GM12878 (cell line): ENCODE data around the gene DNAH2. TPM values are rescaled to one million over a fixed set of nuclear protein-coding genes. Genes with fewer than 3 reads are reported as not detected.

ENCODE experiments used
- ATAC-seq: fragments of 200-7000 bp; cut with Tn5 transposase; 3 replicates; pipeline ENCODE4 v1.9.1; 2020; ENCODE audit warnings: mild to moderate bottlenecking, moderate library complexity
- BruUV-seq: library from RNA; stranded (reverse); fragments of 400-500 nt; replicated peaks from 2 replicates; lab custom pipeline; 2021; lab: Mats Ljungman, UMichigan
- CTCF ChIA-PET: fragments of 300-600 bp; sonication (Branson Sonifier 250); formaldehyde crosslinking; extraction: SDS; loops from one replicate; lab custom pipeline; 2021; ENCODE audit warnings: inconsistent platforms; lab: Yijun Ruan, JAX
- POLR2A ChIA-PET: fragments of 350-600 bp; formaldehyde crosslinking; extraction: SDS; loops from one replicate; lab custom pipeline; 2021; ENCODE audit warnings: inconsistent platforms; lab: Charles Lee
- RAD21 ChIA-PET: fragments of 300-600 bp; sonication (Branson Sonifier 250); formaldehyde crosslinking; loops from one replicate; lab custom pipeline; 2023; ENCODE audit warnings: antibody characterized with exemption; ENCODE audit not compliant: unreplicated experiment; lab: Charles Lee
- SMC1A ChIA-PET: fragments of 300-600 bp; sonication (Branson Sonifier 250); formaldehyde crosslinking; loops from one replicate; lab custom pipeline; 2023; ENCODE audit not compliant: unreplicated experiment, uncharacterized antibody; lab: Charles Lee
- DNase-seq: peaks from one replicate; pipeline ENCODE4 v3.0.0-alpha.2; 2011; ENCODE audit warnings: low read depth, low spot score
- FAIRE-seq: peaks from 3 replicates; lab custom pipeline; 2011; peaks lifted over from hg19 to GRCh38; lab: Jason Lieb, UNC
- H2AFZ ChIP-seq: 2 replicates; pipeline ENCODE4 v1.6.0; 2011; ENCODE audit warnings: low read depth, low read length, control low read depth; ENCODE audit not compliant: control insufficient read depth
- H3K27ac ChIP-seq: 2 replicates; pipeline ENCODE4 v1.5.1; 2011; ENCODE audit warnings: control low read depth; ENCODE audit not compliant: control insufficient read depth, insufficient read depth
- H3K27me3 ChIP-seq, 2 experiments: replicated peaks in 1 of 2; 2 replicates each; pipeline versions ENCODE4 v1.6.0 to v1.6.1; 2011; ENCODE audit warnings: low read length in 1 of 2; ENCODE audit not compliant: control insufficient read depth in 2 of 2, insufficient read depth in 2 of 2
- H3K36me3 ChIP-seq, 2 experiments: 2 replicates each; pipeline ENCODE4 v1.5.1; 2011; ENCODE audit warnings: low read length in 1 of 2; ENCODE audit not compliant: control insufficient read depth in 2 of 2, insufficient read depth in 2 of 2
- H3K4me1 ChIP-seq: 2 replicates; pipeline ENCODE4 v1.6.1; 2011; ENCODE audit warnings: mild to moderate bottlenecking, low read length, moderate library complexity, mixed read lengths; ENCODE audit not compliant: control insufficient read depth, insufficient read depth
- H3K4me2 ChIP-seq: 2 replicates; pipeline ENCODE4 v1.6.0; 2011; ENCODE audit warnings: control low read depth; ENCODE audit not compliant: control insufficient read depth, insufficient read depth
- H3K4me3 ChIP-seq: fragments of 200-600 bp; sonication (generic); 2 replicates; pipeline ENCODE4 v1.5.1; 2016
- H3K79me2 ChIP-seq: 2 replicates; pipeline ENCODE4 v1.6.0; 2011; ENCODE audit warnings: low read length; ENCODE audit not compliant: control insufficient read depth, insufficient read depth
- H3K9ac ChIP-seq: 2 replicates; pipeline ENCODE4 v1.8.0; 2011; ENCODE audit warnings: low read length, control low read depth, mixed read lengths; ENCODE audit not compliant: control insufficient read depth, insufficient read depth
- H3K9me3 ChIP-seq: replicated peaks from 3 replicates; pipeline ENCODE4 v1.5.1; 2011; ENCODE audit warnings: mild to moderate bottlenecking, low read length; ENCODE audit not compliant: control insufficient read depth, insufficient read depth
- H4K20me1 ChIP-seq: 2 replicates; pipeline ENCODE4 v1.6.0; 2011; ENCODE audit not compliant: control insufficient read depth, insufficient read depth
- E2F4 ChIP-seq: IDR thresholded peaks from 2 replicates; pipeline ENCODE4 v1.6.1; 2012; ENCODE audit warnings: low read depth, low read length, improper control_type of control experiment
- EGR1 ChIP-seq, 2 experiments: IDR thresholded peaks; 1 replicate in 1 of 2; 2 replicates in 1 of 2; pipeline ENCODE4 v1.6.1; 2011 to 2012; ENCODE audit warnings: low read depth in 2 of 2, low read length in 2 of 2, borderline replicate concordance in 1 of 2, mild to moderate bottlenecking in 1 of 2, moderate library complexity in 1 of 2
- IKZF2 ChIP-seq, 2 experiments: fragments of 450-650 bp; IDR thresholded peaks; 2 replicates each; pipeline ENCODE4 v1.6.1; 2017; ENCODE audit warnings: mild to moderate bottlenecking in 2 of 2, moderate library complexity in 2 of 2
- JUNB ChIP-seq: IDR thresholded peaks from 2 replicates; pipeline ENCODE4 v1.6.1; 2016; ENCODE audit warnings: antibody characterized with exemption, mild to moderate bottlenecking
- KAT2A ChIP-seq: conservative IDR thresholded peaks from 2 replicates; pipeline ENCODE4 v1.6.1; 2011; ENCODE audit warnings: low read depth, low read length; ENCODE audit not compliant: control insufficient read depth
- KDM1A ChIP-seq: fragments of 200-600 bp; sonication (generic); IDR thresholded peaks from 2 replicates; pipeline ENCODE4 v1.6.1; 2016; ENCODE audit warnings: borderline replicate concordance
- MLLT1 ChIP-seq: fragments of 450-650 bp; IDR thresholded peaks from 2 replicates; pipeline ENCODE4 v1.6.1; 2016; ENCODE audit warnings: mild to moderate bottlenecking
- NFIC ChIP-seq: IDR thresholded peaks from 2 replicates; pipeline ENCODE4 v1.6.1; 2012; ENCODE audit warnings: low read depth, mild to moderate bottlenecking, inconsistent platforms, low read length, moderate library complexity
- SIN3A ChIP-seq: IDR thresholded peaks from 2 replicates; pipeline ENCODE4 v1.6.1; 2012; ENCODE audit warnings: low read depth, low read length, improper control_type of control experiment
- SIX5 ChIP-seq: IDR thresholded peaks from 2 replicates; pipeline ENCODE4 v1.6.1; 2011; ENCODE audit warnings: mild to moderate bottlenecking, low read depth, low read length, moderate library complexity; ENCODE audit not compliant: severe bottlenecking
- SMC3 ChIP-seq: IDR thresholded peaks from 2 replicates; pipeline ENCODE4 v1.6.1; 2011; ENCODE audit warnings: low read length, improper control_type of control experiment, borderline replicate concordance
- SREBF1 ChIP-seq: IDR thresholded peaks from 2 replicates; pipeline ENCODE4 v1.6.1; 2012; ENCODE audit warnings: mild to moderate bottlenecking, low read length
- ZBTB40 ChIP-seq: fragments of 450-650 bp; IDR thresholded peaks from 2 replicates; pipeline ENCODE4 v1.6.1; 2016; ENCODE audit warnings: mild to moderate bottlenecking, moderate library complexity, borderline replicate concordance
- ZNF384 ChIP-seq: IDR thresholded peaks from 2 replicates; pipeline ENCODE4 v1.6.1; 2012; ENCODE audit warnings: low read depth, mild to moderate bottlenecking, low read length, improper control_type of control experiment, borderline replicate concordance
- WGBS: methylation state at CpG from one replicate; pipeline ENCODE4 v1.1.6; 2016; ENCODE audit warnings: low lambda C conversion rate; ENCODE audit not compliant: insufficient replicate concordance, insufficient coverage; ENCODE audit errors: missing lambda C conversion rate; 5-methylcytosine and 5-hydroxymethylcytosine counted together
- in situ Hi-C: fragments of 300-500 bp; cut with MboI; formaldehyde crosslinking; loops from 9 replicates; pipeline ENCODE4 v1.14.3; 2018; ENCODE audit warnings: mixed read lengths
- intact Hi-C: fragments of 100-400 bp; cut with micrococcal nuclease; formaldehyde crosslinking; loops from one replicate; pipeline ENCODE4 v1.14.2; 2022; ENCODE audit not compliant: unreplicated experiment
- polyA plus RNA-seq, 11 experiments: library from polyadenylated mRNA; depleted of rRNA in 4 of 11; unstranded in 6 of 11; stranded (reverse) in 5 of 11; fragments of >200 nt; fragmentation: Nextera tagmentation in 4 of 11; fragmentation: Illumina TruSeq in 1 of 11; extraction: Ambion mirVana in 4 of 11; extraction: Trizol in 1 of 11; gene quantifications; 1 replicate in 1 of 11; 2 replicates in 10 of 11; pipeline versions ENCODE4 v1.2.1 to v1.2.3, GENCODE V29; 2011 to 2016; ENCODE audit warnings: inconsistent platforms in 2 of 11, missing spikeins in 2 of 11, low read depth in 1 of 11
- total RNA-seq, 4 experiments: library from RNA; depleted of rRNA in 3 of 4; stranded (reverse); fragments of >200 nt in 3 of 4; fragmentation: Illumina TruSeq in 1 of 4; extraction: Trizol in 1 of 4; gene quantifications; 2 replicates each; pipeline versions ENCODE4 v1.2.1 to v1.2.3, GENCODE V29; 2013 to 2021

DNAH2 gene
- total and polyA plus RNA-seq, 10 of the 15 experiments (the other 5 are each of a cell fraction or from before 2014, with no cell fraction given): not detected

- RAD21 ChIA-PET: interaction anchor here (0.7 to 1.1 kb wide), 3 partner anchors 23 to 43 kb away, joined by 3 to 4 read pairs (median 3); partner anchors contain the start of gene NAA38
- in situ Hi-C loops (no loop called here), intact Hi-C loops (no loop called here)
- FAIRE-seq (peak; percentile 72), DNase-seq (no peak), ATAC-seq (peak; percentile 62)
- POLR2A ChIA-PET: interaction anchor here (0.7 to 1.4 kb wide), 2 partner anchors 11 to 35 kb away, joined by 3 to 4 read pairs; partner anchors contain the start of gene RNF227
- H3K27ac ChIP-seq: peak overlapping the region; percentile 24
- peak overlapping the region; percentile 60 for H3K4me2 ChIP-seq
- CTCF ChIA-PET: interaction anchor here (1.6 to 8.9 kb wide), 2 partner anchors 11 to 17 kb away, joined by 5 to 75 read pairs; no protein-coding TSS in a partner anchor
- peaks cover 6% of the 10 kb centered on the region for H3K79me2 ChIP-seq
- no TSS peak for BruUV-seq
- H3K36me3 ChIP-seq: peaks cover 0 to 2% of the 10 kb centered on the region in 2 experiments; a peak in 1 of 4 replicates
- SMC1A ChIA-PET: interaction anchor here (1.5 kb wide), 1 partner anchor 18 kb away, joined by 3 read pairs; no protein-coding TSS in a partner anchor
- H3K4me3 ChIP-seq: peak overlapping the region; percentile 0; the same call in 1 of the 2 replicates
- no peak overlapping the region for H2AFZ ChIP-seq
- peaks cover 19% of the 10 kb centered on the region for H3K4me1 ChIP-seq
- H3K9me3 ChIP-seq: no peaks in the 10 kb centered on the region
- H3K27me3 ChIP-seq: no peaks in the 10 kb centered on the region
- 61% methylated on average over 3 of the region's 3 CpGs for WGBS
- no peaks in the 10 kb centered on the region for H4K20me1 ChIP-seq
- H3K9ac ChIP-seq: no peak overlapping the region
- TF ChIP-seq KAT2A (no peak), SIX5 (no peak), NFIC (no peak), SMC3 (no peak), JUNB (no peak), MLLT1 (peak; percentile 39; the same call in 1 of the 2 replicates), IKZF2 (IDR thresholded peaks at IDR 0.05) (peak; percentile 79 to 87; a peak in 3 of 4 replicates), ZNF384 (no peak), SIN3A (no peak), E2F4 (no peak), ZBTB40 (no peak), KDM1A (no peak), SREBF1 (no peak), EGR1 (IDR thresholded peaks at IDR 0.05; ENCODE audit: borderline replicate concordance in 1 of 2, low read depth in 2 of 2, low read length in 2 of 2) (no peak)
Observed at GRCh38 chr17:7880076-7880868, 162.7 kb downstream of the DNAH2 start.
